ENCODE measurements around the gene THSD4.

DNA sequence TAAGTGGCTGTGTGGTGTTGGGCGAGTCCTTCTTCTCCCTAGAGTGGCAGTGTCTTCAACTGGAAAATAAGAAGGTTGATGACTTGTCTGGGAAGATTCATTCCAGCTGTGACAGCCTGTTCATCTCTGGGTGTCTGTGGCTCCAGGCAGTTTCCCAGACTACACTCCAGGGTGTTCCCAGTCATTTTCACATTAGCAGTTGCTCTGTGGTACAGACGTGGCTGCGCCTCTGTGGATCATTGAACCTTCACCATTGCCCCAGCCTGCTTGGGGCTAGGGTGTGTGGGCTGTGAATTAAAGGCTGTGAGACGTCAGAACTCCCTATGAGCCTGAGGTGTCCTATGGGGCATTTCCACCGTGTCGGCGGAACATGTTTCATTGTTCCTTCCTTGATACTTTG lies 455.5 kb downstream of the THSD4 start:
- TF ChIP-seq, protein P1, sequence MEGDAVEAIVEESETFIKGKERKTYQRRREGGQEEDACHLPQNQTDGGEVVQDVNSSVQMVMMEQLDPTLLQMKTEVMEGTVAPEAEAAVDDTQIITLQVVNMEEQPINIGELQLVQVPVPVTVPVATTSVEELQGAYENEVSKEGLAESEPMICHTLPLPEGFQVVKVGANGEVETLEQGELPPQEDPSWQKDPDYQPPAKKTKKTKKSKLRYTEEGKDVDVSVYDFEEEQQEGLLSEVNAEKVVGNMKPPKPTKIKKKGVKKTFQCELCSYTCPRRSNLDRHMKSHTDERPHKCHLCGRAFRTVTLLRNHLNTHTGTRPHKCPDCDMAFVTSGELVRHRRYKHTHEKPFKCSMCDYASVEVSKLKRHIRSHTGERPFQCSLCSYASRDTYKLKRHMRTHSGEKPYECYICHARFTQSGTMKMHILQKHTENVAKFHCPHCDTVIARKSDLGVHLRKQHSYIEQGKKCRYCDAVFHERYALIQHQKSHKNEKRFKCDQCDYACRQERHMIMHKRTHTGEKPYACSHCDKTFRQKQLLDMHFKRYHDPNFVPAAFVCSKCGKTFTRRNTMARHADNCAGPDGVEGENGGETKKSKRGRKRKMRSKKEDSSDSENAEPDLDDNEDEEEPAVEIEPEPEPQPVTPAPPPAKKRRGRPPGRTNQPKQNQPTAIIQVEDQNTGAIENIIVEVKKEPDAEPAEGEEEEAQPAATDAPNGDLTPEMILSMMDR (IDR thresholded peaks at IDR 0.05), result no peak
- no peak for TF ChIP-seq POLR2A (IDR thresholded peaks at IDR 0.05)
